ENCODE measurements around the gene TNFAIP8L3.

GRCh38 chr15:51038162-51038973 is 56.3 kb downstream of the TNFAIP8L3 start:
- TF ChIP-seq POLR2A (IDR thresholded peaks at IDR 0.05) (no peak), CTCF (IDR thresholded peaks at IDR 0.05) (no peak)
